K562 (cell line): Measurements from ENCODE around the gene CCDC172. TPM values are rescaled to one million over a fixed set of nuclear protein-coding genes. Genes with fewer than 3 reads are reported as not detected.

Experiments used
- ATAC-seq: fragments of 200-7000 bp; cut with Tn5 transposase; 3 replicates; pipeline ENCODE4 v1.9.1; 2020; ENCODE audit warnings: moderate library complexity
- BruUV-seq: library from RNA; stranded (reverse); fragments of 400-500 nt; replicated peaks from 2 replicates; lab custom pipeline; 2021; lab: Mats Ljungman, UMichigan
- CTCF ChIA-PET: fragments of 300-600 bp; formaldehyde crosslinking; extraction: SDS; loops from one replicate; lab custom pipeline; 2021; ENCODE audit warnings: low intra/inter-chr PET ratio; lab: Yijun Ruan, JAX
- POLR2A ChIA-PET: fragments of 300-600, 350-650 bp; sonication (Branson Sonifier 250); formaldehyde crosslinking; extraction: SDS; loops from one replicate; lab custom pipeline; 2021; ENCODE audit warnings: antibody characterized with exemption, inconsistent platforms; lab: Yijun Ruan, JAX
- DNase-seq, 4 experiments: peaks; one replicate each; pipeline versions ENCODE4 v3.0.0 to v3.0.0-alpha.2; 2011 to 2018; ENCODE audit warnings: low spot score in 3 of 4, mixed read lengths in 3 of 4; ENCODE audit errors: extremely low read depth in 1 of 4
- FAIRE-seq: peaks from 2 replicates; lab custom pipeline; 2011; peaks lifted over from hg19 to GRCh38; lab: Jason Lieb, UNC
- H2AFZ ChIP-seq: 2 replicates; pipeline ENCODE4 v1.6.0; 2011; ENCODE audit warnings: low read depth, low read length, control low read depth, inconsistent platforms
- H3K27ac ChIP-seq: fragments of 200-600 bp; 3 replicates; pipeline ENCODE4 v1.8.0; 2011; ENCODE audit warnings: low read depth, mild to moderate bottlenecking, control low read depth, inconsistent platforms, low read length, moderate library complexity, mixed read lengths; ENCODE audit errors: extremely low read depth
- H3K27me3 ChIP-seq, 2 experiments: fragments of 300-600 bp in 1 of 2; 2 replicates in 1 of 2; 3 replicates in 1 of 2; pipeline versions ENCODE4 v1.6.0 to v1.8.0; 2011; ENCODE audit warnings: inconsistent platforms in 2 of 2, low read length in 2 of 2, mild to moderate bottlenecking in 1 of 2, mixed read lengths in 1 of 2, moderate library complexity in 1 of 2; ENCODE audit not compliant: control insufficient read depth in 2 of 2, insufficient read depth in 2 of 2
- H3K36me3 ChIP-seq: fragments of 300-600 bp; 3 replicates; pipeline ENCODE4 v1.8.0; 2011; ENCODE audit warnings: mild to moderate bottlenecking, low read length, inconsistent platforms; ENCODE audit not compliant: control insufficient read depth, insufficient read depth
- H3K4me1 ChIP-seq, 2 experiments: fragments of 200-600 bp in 1 of 2; replicated peaks in 1 of 2; 2 replicates in 1 of 2; 3 replicates in 1 of 2; pipeline versions ENCODE4 v1.5.1 to v1.8.0; 2011; ENCODE audit warnings: inconsistent platforms in 2 of 2, low read length in 2 of 2, mild to moderate bottlenecking in 1 of 2, mixed read lengths in 1 of 2, moderate library complexity in 1 of 2; ENCODE audit not compliant: control insufficient read depth in 2 of 2, insufficient read depth in 2 of 2
- H3K4me2 ChIP-seq: 2 replicates; pipeline ENCODE4 v1.6.1; 2011; ENCODE audit warnings: low read length, control low read depth, inconsistent platforms, mixed read lengths; ENCODE audit not compliant: insufficient read depth
- H3K4me3 ChIP-seq: fragments of 200-600 bp; sonication (generic), shearing (Covaris generic); 2 replicates; pipeline ENCODE4 v1.5.1; 2016; ENCODE audit warnings: control low read depth, inconsistent platforms
- H3K79me2 ChIP-seq: fragments of 200-600 bp; 3 replicates; pipeline ENCODE4 v1.8.0; 2011; ENCODE audit warnings: low read length, inconsistent platforms; ENCODE audit not compliant: control insufficient read depth, insufficient read depth
- H3K9ac ChIP-seq, 2 experiments: 2 replicates each; pipeline versions ENCODE4 v1.6.0 to v1.6.1; 2011; ENCODE audit warnings: low read depth in 2 of 2, low read length in 2 of 2, control low read depth in 1 of 2, inconsistent platforms in 1 of 2, mild to moderate bottlenecking in 1 of 2, mixed read lengths in 1 of 2; ENCODE audit not compliant: insufficient read depth in 1 of 2
- H3K9me1 ChIP-seq: one replicate; pipeline ENCODE4 v1.6.0; 2011; ENCODE audit warnings: inconsistent platforms, mild to moderate bottlenecking, low read length, moderate library complexity; ENCODE audit not compliant: control insufficient read depth, insufficient read depth
- H3K9me3 ChIP-seq: replicated peaks from 2 replicates; pipeline ENCODE4 v1.5.1; 2011; ENCODE audit warnings: low read depth, low read length, inconsistent platforms; ENCODE audit not compliant: control insufficient read depth, insufficient read depth
- H4K20me1 ChIP-seq: replicated peaks from 2 replicates; pipeline ENCODE4 v1.6.1; 2011; ENCODE audit warnings: low read length, inconsistent platforms, mixed read lengths; ENCODE audit not compliant: control insufficient read depth, insufficient read depth
- BRD4 ChIP-seq: fragments of 200-600 bp; sonication (generic); IDR thresholded peaks from 2 replicates; pipeline ENCODE4 v1.6.1; 2017; ENCODE audit warnings: inconsistent platforms
- CBX3 ChIP-seq, 2 experiments: IDR thresholded peaks; 1 replicate in 1 of 2; 2 replicates in 1 of 2; pipeline ENCODE4 v1.6.1; 2012; ENCODE audit warnings: inconsistent platforms in 2 of 2, low read length in 2 of 2, borderline replicate concordance in 1 of 2, control low read depth in 1 of 2
- EP300 ChIP-seq: IDR thresholded peaks from 2 replicates; pipeline ENCODE4 v1.6.1; 2012; ENCODE audit warnings: low read length, improper control_type of control experiment
- ETV1 ChIP-seq: fragments of 450-650 bp; conservative IDR thresholded peaks from 2 replicates; pipeline ENCODE4 v1.6.1; 2016; ENCODE audit warnings: missing genetic modification characterization, control low read depth, low read depth, missing compliant biosample characterization
- NFIC ChIP-seq: fragments of 450-650 bp; IDR thresholded peaks from 2 replicates; pipeline ENCODE4 v1.6.1; 2017; ENCODE audit warnings: mild to moderate bottlenecking, inconsistent platforms
- POLR2G ChIP-seq: fragments of 200-400 bp; formaldehyde crosslinking; IDR thresholded peaks from 2 replicates; pipeline ENCODE4 v1.6.1; 2017; ENCODE audit warnings: low read depth, mild to moderate bottlenecking, antibody characterized with exemption, low read length, moderate library complexity
- POLR3A ChIP-seq: IDR thresholded peaks from 2 replicates; pipeline ENCODE4 v1.6.1; 2011; ENCODE audit warnings: borderline replicate concordance, mild to moderate bottlenecking, moderate library complexity; ENCODE audit not compliant: insufficient read length, insufficient read depth; ENCODE audit errors: extremely low read depth
- SOX6 ChIP-seq: fragments of 450-650 bp; IDR thresholded peaks from 2 replicates; pipeline ENCODE4 v1.6.1; 2014; ENCODE audit warnings: mild to moderate bottlenecking
- ZNF785 ChIP-seq: fragments of 250-450 bp; sonication (Bioruptor Pico); IDR thresholded peaks from 2 replicates; pipeline ENCODE4 v1.4.0; 2020; ENCODE audit warnings: mild to moderate bottlenecking
- ZSCAN32 ChIP-seq: fragments of 450-650 bp; formaldehyde crosslinking; IDR thresholded peaks from 2 replicates; pipeline ENCODE4 v1.4.0; 2020; ENCODE audit warnings: mild to moderate bottlenecking, moderate library complexity
- WGBS: fragments of 100-300 bp; shearing (Covaris generic); methylation state at CpG from one replicate; pipeline ENCODE4 v1.1.6; 2016; ENCODE audit warnings: low coverage, mixed read lengths; ENCODE audit not compliant: insufficient coverage; ENCODE audit errors: missing lambda C conversion rate; 5-methylcytosine and 5-hydroxymethylcytosine counted together
- in situ Hi-C: fragments of 300-500 bp; cut with MboI; formaldehyde crosslinking; loops from 4 replicates; pipeline ENCODE4 v1.15.0; 2018; ENCODE audit warnings: inconsistent platforms, mixed read lengths
- intact Hi-C: fragments of 100-400 bp; cut with micrococcal nuclease; formaldehyde crosslinking; loops from 2 replicates; pipeline ENCODE4 v1.14.2; 2022
- polyA plus RNA-seq, 8 experiments: library from polyadenylated mRNA; depleted of rRNA in 4 of 8; stranded (reverse) in 5 of 8; unstranded in 3 of 8; fragments of >200 nt; fragmentation: Nextera tagmentation in 2 of 8; fragmentation: Illumina TruSeq in 1 of 8; extraction: Ambion mirVana in 2 of 8; extraction: Trizol in 1 of 8; gene quantifications; 2 replicates each; pipeline versions ENCODE4 v1.2.1 to v1.2.3, GENCODE V29; 2011 to 2014; ENCODE audit warnings: inconsistent platforms in 1 of 8, missing spikeins in 1 of 8
- total RNA-seq, 7 experiments: library from RNA; depleted of rRNA in 6 of 7; stranded (reverse); fragments of >200 nt in 6 of 7; fragmentation: Illumina TruSeq in 2 of 7; extraction: Trizol in 2 of 7; gene quantifications; 2 replicates each; pipeline versions ENCODE4 v1.2.1 to v1.2.3, GENCODE V29; 2011 to 2021; ENCODE audit warnings: low replicate concordance in 1 of 7
- TF ChIP-seq, protein P1 (sequence below): sonication (generic); formaldehyde crosslinking; IDR thresholded peaks from 2 replicates; pipeline ENCODE4 v1.5.0; 2020; ENCODE audit warnings: missing genetic modification reagents

CCDC172 gene
- total and polyA plus RNA-seq, 9 of the 15 experiments (the other 6 are each of a cell fraction or from before 2014, with no cell fraction given), result not detected

DNA sequence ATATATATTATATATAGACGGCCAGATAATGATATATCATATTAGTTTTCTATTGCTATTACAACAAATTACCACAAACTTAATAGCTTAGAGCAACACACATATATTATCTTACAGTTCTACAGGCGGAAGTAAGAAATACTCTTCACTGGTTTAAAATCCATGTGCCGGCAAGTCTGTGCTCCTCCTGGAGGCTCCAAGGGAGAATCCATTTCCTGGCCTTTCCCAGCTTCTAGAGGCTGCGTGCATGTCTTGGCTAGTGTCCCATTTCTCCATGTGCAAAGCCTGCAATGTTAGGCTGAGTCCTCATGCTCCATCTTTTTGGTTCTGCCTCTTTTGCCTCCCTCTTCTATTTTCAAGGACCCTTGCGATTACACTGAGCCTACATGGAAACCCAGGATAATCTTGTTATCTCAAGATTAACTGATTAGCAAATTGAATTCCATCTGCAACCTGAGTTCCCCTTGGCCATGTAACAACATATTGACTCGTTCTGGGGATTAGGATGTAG is 79.5 kb downstream of the CCDC172 start:
- no peaks in the 10 kb centered on the region for H3K9me3 ChIP-seq
- no peak overlapping the region for H3K9ac ChIP-seq
- TF ChIP-seq ZSCAN32 (CRISPR knock-in tag), result no peak
- no peak for TF ChIP-seq ETV1 (tag)
- no peak for TF ChIP-seq POLR2G
- no peak for TF ChIP-seq NFIC
- no peak for TF ChIP-seq EP300
- no peak for TF ChIP-seq POLR3A
- TF ChIP-seq SOX6, result no peak
- no peak for TF ChIP-seq ZNF785
- no peak for TF ChIP-seq CBX3 (IDR thresholded peaks at IDR 0.05; ENCODE audit: borderline replicate concordance in 1 of 2, low read length in 2 of 2)
- no peak for TF ChIP-seq BRD4
- TF ChIP-seq, protein P1, sequence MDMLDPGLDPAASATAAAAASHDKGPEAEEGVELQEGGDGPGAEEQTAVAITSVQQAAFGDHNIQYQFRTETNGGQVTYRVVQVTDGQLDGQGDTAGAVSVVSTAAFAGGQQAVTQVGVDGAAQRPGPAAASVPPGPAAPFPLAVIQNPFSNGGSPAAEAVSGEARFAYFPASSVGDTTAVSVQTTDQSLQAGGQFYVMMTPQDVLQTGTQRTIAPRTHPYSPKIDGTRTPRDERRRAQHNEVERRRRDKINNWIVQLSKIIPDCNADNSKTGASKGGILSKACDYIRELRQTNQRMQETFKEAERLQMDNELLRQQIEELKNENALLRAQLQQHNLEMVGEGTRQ (CRISPR knock-in tag), result no peak
- TF ChIP-seq, all 486 proteins: peak for 0
- DNase-seq (no peak), FAIRE-seq (no peak), ATAC-seq (no peak)
- Histone ChIP-seq H3K36me3 (no peaks in the 10 kb centered on the region), H3K27me3 (no peaks in the 10 kb centered on the region), H3K79me2 (no peaks in the 10 kb centered on the region), H4K20me1 (no peaks in the 10 kb centered on the region), H3K4me3 (no peak overlapping the region), H2AFZ (no peak overlapping the region), H3K4me2 (no peak overlapping the region), H3K27ac (no peak overlapping the region), H3K9me1 (no peaks in the 10 kb centered on the region), H3K4me1 (no peaks in the 10 kb centered on the region)
- intact Hi-C loops, result no loop called here
- BruUV-seq, result no TSS peak
- POLR2A ChIA-PET, result no interaction called here
- WGBS, result 0% methylated on average over 6 of the region's 6 CpGs
- CTCF ChIA-PET, result no interaction called here
- in situ Hi-C loops, result no loop called here
